ENCODE data around the gene KANSL1.

- TF ChIP-seq FOXP1 (CRISPR knock-in tag; IDR thresholded peaks at IDR 0.05; ENCODE audit: borderline replicate concordance) (no peak), ZNF263 (CRISPR knock-in tag; IDR thresholded peaks at IDR 0.05; ENCODE audit: low read depth) (no peak), ATF2 (CRISPR knock-in tag; IDR thresholded peaks at IDR 0.05; ENCODE audit: borderline replicate concordance, low read depth) (no peak), ELF4 (CRISPR knock-in tag; IDR thresholded peaks at IDR 0.05; ENCODE audit: low read depth) (no peak), ZNF121 (CRISPR knock-in tag; IDR thresholded peaks at IDR 0.05) (peak; percentile 73; the same call in 1 of the 2 replicates), CTCF (IDR thresholded peaks at IDR 0.05) (no peak), ESRRA (CRISPR knock-in tag; IDR thresholded peaks at IDR 0.05; ENCODE audit: borderline replicate concordance) (no peak), E2F1 (CRISPR knock-in tag; IDR thresholded peaks at IDR 0.05) (no peak), ATF3 (CRISPR knock-in tag; conservative IDR thresholded peaks at IDR 0.05) (no peak), MAX (CRISPR knock-in tag; IDR thresholded peaks at IDR 0.05) (no peak), ZSCAN18 (CRISPR knock-in tag; IDR thresholded peaks at IDR 0.05) (no peak), AFF4 (CRISPR knock-in tag; IDR thresholded peaks at IDR 0.05; ENCODE audit: borderline replicate concordance) (no peak), SP1 (CRISPR knock-in tag; conservative IDR thresholded peaks at IDR 0.05) (no peak)
Observed at GRCh38 chr17:46028981-46029565, 164.2 kb downstream of the KANSL1 start.

Data from WTC11 (cell line).